DMS114 treated with DMSO at 0.1 percent for 48 hours (cell line): ENCODE results near the gene BHLHE23.

Experiments used
- DNase-seq: peaks from one replicate; lab custom pipeline; 2025; ENCODE audit not compliant: unreplicated experiment; lab: John Stamatoyannopoulos, UW

BHLHE23 gene

DNA sequence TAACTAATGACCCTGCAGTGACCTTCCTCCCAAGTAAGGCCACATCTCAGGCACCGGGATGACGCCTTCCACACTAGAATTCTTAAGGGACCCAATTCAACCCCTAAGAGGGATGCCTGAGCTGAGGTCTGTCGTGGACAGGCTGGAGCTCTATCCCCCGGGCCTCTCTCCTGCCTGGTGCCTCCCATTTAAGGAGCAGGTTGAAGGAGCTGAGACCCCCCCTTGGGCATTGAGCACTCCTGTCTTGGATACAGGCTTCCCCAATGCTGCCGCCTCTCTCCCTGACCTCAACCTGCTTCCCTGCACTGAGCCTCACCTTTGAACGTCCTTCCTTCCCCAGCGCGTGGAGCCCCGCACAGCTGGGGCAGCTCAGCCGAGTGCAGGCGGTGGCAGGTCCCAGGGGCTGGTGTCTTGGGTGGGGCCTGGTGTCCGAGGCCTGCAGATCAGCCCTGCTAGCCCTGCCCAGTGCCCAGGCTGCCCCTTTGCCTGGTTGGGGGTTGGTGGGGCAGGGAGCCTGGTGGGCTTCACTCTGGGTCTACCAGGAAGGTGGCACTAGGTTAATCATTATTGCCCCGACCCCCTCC is 19.9 kb upstream of the BHLHE23 start:
- no peak for DNase-seq

DNA sequence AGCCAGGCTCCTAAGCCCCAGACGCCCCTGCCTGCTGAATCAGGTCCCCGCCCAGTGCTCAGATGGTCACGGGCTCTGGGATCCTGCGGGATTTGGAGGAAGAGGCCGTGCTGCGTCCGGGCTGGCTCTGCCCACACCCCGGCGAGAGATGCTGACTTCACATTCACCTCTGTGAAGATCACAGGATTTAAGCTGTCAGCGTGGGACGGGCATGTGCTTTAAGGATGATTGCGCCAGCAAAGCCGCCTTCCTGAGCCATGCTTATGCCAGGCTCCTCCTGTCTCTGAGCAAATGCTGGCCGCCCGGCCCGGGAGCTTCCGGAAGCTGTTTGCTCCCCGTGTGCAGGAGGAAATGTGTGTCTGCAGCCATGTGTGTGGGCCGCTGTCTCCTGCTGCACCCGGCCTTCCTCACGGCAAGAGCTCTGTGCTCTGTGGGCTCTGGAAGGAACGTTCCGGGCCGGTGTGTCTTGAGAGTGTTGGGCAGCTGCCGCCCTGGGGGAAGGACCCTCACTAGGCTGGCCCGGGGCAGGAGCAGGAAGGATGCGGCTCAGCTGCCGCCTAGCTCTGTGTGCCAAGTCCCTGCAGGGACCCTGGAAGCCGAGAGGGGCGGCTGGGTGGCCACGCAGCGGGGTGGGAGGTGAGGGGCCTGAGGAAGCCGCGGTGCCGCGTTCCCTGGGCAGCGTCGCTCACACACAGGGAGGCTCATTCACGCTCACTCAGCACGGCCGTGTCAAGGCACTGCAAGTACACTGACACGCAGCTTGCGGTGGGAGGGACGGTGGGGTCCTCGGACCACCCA is 19.0 kb upstream of the BHLHE23 start:
- DNase-seq: no peak

DNA sequence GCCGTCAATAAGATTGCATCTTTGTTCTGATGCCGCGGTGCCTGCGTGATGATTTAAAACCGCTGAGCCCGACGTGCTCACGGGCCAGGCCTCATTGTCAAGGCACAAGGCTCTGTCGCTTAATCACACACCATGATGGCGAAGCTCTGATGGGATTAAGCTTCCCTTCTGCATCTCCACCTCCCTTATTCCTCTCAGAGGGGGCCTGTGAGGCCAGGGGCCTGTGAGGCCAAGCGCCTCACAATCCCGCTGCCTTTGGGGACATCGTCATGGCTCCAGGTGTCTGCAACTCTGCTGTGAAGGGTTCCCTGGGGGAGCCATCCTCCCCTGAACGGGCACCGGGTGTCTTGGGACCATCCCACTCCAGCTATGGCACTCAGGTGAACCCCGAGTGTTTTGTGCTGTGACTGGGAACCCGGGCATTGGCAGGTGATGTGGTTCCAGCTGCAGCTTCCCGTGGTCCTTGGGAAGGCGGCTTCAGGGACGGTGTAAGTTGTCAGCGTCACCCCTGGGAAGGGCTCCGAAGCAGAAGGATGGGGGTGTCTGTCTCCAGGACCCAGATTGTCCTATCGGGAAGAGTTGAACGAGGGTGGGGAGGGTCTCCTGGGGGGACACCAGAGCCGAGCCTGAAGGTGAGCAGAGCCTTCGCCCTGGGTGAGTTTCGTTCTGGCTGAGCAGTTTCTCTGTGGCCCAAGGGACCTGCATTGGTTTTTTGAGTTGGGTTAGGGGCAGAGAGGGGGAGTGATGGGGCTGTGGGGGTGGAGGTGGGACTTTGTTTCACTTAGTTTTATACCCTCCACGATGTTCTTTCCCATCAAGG is 18.0 kb upstream of the BHLHE23 start:
- DNase-seq: no peak

DNA sequence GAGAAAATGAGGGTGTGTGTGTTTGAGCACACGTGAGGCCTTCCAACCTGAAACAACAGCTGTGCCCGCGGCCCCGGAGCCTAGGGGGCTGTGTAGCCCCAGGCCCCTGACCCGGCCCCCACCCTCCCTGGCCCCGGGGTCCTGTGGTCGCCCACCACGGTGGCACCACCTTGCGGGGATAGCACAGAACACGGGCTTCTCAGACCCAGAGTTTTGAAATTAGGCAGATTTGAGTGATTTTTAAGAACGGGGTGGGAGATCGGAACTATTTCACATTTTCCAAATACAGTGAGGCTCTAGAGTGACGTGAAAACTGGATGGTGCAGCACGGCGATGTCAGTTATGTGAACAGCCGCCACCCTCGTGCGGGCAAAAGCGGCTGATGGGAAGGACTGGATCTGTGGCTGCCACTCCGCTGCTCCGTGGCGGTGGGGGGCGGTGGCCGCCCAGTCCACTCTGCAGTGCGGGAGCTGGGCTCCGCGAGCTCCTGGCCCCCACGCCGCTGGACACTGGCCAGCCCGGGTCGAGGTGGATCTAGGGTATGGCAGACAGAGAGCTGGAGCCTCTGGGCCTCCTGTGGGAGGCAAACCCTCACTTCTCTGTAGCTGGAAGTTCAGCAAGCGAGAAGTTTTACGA is 17.3 kb upstream of the BHLHE23 start:
- no peak for DNase-seq

DNA sequence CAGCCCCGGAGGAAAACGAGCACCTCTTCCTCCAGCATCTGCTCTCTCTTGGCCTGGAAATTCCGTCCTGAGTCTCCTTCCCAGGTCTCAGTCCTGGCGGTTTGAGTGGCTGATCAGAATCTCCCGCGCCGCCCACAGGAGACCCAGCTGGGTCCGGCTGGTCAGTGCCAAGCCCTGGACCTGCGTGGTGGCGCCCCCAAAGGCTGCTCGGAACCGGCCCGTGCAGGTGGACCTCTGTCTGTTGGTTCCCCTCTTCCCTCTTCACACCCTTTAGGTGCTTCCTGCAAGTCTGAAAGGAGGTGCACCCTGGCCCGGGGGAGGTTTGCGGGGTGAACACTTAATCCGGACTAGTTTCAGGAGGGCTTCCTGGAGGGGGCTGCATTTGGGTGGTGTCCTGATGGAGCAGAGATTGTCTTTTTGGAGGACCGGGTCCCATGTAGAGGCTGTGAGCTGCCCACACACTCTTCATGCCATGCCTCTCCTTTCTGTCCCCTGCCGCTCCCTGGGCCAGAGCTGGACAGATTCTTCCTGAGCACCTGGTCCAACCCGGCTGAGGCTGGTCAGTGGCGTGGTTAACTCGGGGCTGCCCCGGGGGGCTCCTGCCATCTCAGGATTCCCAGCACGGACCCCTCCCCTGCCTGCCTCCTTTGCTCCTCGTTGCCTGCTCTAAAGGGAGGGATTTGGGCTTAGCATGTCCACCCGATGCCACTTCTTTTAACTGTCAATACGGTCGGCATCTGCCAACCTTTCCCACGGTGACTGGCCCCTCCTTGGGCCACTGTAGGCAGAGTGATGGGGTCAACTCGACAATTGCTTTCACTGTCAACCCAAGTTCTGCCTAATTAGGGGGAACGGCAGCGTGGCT is 16.5 kb upstream of the BHLHE23 start:
- DNase-seq: no peak

DNA sequence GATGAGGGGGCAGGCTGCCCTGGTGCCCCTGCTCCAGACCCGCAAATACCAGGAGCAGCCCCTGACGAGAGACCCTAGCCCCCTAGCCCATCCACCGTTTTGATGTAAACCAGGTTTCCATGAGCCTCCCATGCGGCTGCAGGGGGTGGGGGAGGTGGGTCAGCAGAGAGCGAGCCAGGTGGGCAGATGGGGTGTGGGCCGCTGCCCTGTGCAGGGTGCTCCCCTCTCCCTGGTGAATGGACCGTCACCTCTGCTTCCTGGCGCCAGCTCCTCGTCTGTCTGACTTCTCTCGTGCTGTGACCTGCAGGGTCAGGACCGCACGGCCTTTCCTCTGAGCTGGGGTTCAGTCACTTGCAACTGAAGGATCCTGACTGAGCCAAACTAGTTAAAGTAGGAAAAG is 15.7 kb upstream of the BHLHE23 start:
- DNase-seq: no peak

DNA sequence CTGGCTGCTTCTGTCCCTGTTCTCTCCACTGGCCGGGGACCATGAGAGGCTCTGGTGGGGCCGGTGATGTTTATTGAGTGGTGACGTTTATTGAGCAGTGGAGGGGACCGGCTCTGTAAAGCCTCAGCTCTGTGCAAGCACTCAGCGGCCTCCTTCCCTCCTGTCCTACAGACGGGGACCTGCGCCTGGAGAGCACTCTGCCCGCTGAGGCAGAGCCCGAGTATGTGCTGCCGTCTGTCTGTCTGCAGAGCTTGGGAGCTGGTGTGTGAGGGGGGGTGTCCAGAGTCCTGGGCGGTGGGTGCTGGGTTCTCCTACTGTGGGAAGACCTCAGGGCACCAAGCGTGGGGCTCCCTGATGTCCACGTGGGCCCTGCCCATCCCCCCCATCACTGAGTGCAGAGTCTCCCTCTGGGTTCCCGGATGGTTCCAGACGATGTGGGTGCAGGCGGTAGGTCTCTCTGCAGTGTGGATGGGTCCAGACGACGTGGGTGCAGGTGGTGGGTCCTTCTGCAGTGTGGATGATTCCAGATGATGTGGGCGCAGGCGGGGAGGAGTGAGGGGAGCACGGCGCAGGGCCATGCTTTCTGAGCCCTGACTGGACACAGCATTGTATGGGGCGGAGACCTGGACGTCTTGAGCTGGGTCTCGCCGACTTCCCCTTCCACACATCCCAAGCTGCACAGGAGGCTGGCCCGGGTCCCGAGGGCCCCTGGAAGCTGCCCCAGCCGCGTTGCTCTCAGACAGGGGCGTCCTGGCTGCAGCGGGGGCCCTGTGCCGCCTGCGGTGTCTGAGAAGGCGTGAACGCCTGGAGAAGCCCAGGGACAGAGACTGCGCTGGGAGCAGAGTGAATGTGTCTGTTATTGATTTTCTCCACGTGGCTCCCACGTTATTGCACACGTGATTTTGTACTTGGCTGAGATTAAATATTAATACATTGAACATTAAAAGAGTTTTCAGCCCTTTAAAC is 14.9 kb upstream of the BHLHE23 start:
- no peak for DNase-seq

DNA sequence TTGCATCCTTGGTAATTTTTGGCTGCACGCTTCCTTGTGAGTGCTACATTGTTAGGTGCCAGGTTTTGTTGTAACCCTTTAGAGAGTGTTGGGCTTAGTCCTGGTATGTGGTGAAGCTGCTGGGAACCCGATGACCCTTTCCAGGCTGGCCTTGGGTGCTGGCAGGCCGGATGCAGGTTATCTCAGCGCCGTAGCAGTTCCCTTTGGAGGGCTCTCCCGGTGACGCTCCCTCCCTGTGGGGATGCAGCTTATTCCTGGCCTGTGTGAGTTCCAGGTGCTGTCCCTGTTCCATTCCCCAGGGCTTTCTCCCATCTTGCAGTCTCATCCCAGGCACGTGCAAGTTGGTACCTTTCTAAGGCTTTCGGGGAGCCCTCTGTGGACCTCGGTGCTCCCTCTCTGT is 13.9 kb upstream of the BHLHE23 start:
- no peak for DNase-seq

DNA sequence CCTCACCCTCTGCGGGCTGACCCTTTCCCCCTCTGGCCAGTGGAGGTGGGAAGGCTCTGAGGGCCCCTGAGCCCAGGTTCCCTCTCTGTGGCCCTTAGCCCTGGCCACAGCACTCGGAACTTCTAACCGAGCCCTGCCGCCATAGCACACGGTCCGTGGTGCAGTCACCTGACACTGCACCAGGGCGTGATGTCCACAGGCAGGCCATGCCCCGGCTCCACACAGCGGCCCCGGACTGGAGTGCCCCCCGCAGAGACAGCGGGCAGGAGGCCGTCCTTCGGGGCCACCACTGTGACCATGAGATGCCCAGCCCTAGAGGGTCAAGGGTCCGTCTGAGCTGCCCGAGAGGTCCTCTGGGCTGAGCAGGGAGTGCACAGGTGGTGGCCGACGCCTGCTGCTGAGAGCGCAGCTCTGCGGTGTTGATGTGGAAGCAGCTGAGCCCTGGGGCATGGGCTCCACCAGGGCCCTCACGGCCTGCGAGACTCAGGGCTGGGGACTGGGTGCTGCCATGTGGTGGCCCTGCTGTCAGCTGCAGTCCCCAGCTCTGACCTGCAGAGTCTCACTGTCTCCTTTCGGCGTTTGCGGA is 11.2 kb upstream of the BHLHE23 start:
- DNase-seq: no peak

DNA sequence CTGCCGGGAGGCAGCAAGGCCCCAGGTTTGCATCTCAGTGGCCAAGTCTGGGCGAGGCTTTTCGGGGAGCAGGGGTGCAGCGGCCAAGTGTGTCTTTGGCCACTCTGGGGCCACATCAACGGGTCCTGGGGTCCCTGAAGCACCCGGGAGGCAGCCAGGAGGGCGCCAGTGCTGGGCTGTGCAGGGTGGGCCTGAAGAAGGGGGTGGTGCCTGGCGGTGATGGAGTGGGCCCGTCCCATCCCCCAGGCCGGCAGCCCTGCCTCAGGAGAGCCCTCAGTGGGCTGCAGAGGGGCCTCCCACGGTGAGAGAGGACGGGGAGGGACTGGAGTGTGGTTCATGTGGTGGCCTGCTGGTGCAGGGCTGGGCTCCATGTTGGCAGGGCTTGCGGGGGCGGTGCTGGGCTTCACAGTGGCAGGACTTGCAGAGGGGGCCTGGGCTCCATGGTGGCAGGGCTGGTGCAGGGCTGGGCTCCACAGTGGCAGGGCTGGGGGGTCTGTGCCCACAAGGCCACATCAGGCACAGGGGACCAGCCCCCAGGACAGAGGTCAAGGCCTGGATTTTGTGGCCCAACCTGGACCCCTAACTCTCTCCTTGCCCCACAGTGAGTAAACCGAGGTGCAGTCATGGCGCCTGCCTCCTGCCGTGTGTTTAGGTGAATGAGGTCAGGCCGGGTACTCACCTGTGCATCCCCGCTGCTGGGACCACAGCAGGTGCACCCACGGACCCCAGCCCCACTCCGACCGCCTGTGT is 10.5 kb upstream of the BHLHE23 start:
- DNase-seq: no peak

DNA sequence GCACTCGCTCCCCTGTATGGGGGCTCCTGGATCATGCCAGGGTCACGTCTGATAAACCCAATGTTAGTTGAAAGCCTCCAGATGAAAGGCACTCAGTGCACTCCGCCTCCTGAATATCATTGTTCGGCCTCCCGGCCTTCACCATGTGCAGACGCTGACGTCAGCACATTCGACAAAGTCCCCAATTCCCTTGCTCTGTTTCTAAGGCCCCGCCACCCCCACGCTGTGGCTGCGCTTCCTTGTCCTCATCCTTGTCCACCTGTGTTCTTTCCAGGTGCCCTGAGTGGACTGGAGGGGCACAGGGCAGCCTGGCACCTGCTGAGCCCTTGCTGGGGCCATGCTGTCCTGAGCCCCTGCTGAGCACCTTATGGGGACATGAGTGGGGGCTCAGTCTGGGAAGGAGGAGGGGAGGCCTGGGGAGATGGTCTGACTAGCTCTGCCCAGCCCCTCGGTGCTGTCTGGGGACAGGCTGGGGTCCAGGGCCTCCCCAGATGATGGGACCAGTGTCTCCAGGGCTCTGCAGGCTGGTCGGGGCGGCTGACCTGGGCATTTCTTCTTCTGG is 9.8 kb upstream of the BHLHE23 start:
- DNase-seq: no peak

DNA sequence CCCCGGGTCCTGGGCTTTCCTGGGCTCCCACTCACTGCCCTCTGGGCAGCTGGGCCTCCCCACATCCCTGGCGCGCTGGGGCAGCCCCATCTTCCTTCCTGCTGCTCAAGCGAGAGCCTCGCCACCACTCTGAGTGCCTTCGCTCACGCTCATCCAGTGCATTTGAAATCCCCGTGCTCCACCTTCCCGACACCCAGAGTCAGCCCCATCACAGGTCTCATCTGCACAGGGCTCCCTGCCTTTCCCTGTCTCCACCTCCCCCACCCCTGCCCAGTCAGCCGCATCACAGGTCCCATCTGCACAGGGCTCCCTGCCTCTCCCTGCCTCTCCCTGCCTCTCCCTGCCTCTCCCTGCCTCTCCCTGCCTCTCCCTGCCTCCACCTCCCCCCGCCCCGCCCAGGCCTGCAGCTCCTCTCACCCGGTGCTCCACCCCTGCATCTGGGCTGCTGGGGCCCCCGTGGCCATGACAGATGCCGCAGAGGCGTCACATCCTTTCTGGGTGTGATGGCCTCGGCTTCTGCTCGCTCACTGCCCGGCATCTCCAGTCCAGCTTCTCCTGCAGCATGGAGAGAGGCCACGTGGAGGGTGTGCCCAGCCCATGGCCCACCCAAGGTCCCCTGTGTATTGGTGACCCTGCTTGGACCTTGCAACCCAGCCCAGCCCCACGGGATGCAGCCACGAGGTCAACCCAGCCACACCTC is 9.0 kb upstream of the BHLHE23 start:
- DNase-seq: no peak

DNA sequence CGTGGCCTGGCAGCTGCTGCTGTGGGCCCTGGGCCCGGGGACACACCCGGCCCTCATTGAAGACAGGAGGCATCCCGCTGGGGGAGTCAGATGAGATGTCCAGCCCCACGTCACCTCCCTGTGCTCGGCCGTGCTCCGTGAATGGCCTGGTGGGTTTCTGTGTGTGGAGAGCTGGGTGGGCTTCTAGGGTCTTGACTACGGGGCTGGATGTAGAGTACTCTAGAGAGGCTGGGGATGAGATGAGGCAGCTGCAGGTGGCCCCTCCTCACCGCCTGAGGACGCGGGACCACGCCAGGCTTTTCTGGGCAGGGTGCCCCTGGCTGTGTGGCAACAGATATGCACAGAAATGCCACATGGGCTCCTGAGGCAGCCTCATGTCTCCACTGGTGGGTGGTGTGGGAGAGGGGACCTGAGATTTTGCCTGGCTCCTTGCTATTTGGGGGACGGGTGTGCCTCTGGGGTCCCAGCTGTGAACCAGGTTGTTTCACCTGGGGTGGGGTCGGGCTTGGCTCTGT is 8.4 kb upstream of the BHLHE23 start:
- DNase-seq: no peak

DNA sequence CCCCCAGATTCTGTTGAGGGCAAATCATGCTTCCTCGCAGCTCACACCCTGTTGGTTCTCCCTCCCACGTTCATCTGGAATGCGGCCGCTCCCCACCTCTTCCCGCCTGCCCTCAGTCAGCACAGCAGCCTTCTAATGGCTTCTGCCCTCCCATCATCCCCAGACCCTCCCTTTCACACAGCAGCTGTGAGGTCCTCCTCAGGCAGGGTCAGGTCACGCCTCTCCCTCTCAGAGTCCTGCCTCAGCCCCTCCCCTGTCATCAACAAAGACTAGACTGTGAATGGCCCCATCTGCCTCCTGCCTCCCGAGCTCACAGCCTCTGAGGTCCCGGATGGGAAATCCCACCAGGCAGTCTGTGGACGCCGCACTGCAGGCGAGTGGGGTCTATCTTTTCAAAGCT is 7.9 kb upstream of the BHLHE23 start:
- DNase-seq: no peak

DNA sequence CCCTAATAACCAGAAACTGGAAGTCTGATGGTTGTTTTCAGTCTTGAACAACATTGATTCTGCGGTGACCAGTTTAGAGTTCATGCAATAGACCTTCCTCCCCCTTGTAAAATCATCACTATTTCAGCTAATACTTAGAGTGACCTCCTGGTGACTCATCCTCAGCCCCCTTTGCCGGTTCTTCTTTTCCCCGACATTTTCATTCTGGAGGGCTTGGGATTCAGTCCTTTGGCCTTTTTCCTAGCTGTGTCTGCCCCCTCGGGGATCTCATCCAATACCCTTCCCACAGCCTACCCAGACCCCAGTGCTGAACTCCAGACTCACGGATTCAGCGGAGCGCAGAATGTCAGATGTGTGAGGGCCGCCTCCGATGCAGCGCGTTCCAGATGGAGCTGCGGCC is 7.5 kb upstream of the BHLHE23 start:
- DNase-seq: no peak

DNA sequence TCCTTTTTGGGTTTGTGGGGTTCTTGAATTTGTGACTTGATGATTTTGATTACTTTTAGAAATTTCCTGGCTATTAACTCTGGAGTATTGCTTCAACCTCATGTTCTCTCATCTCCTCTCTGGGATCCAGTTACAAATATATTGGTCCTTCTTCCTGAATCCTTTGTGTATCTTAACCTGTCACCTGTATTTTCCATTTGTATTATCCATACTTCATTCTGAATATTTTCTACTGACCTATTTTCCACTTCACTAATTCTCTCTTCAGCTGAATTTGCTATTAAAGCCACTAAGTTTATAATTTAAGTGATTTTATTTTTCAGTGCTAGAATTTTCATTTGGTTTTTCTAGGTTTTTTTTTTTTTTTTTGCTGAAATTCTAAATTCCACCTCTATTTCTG is 6.4 kb upstream of the BHLHE23 start:
- no peak for DNase-seq

DNA sequence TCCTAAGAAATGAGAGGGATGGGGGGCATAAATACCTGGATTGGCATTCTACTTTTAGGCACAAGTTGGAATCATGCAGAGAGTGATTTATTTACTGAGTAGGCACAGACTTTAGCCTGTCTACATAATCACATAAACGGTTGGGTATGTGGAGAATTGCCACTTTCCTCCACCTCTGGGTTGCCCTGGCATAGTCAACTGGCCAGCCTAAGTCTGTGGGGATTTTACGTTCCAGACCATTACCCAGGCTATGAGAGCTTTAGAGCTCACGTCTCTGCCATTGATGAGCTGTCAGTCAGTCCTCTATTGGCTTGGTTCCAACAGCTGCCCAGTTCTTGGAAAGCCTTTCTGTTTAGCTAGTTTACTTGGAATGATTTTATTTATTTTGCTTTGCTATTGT is 5.0 kb upstream of the BHLHE23 start:
- no peak for DNase-seq
